Measurements from ENCODE around the gene BDH1.

- TF ChIP-seq SMC3 (IDR thresholded peaks at IDR 0.05; ENCODE audit: low read depth, low read length) (no peak), CTCF (IDR thresholded peaks at IDR 0.05) (no peak), RAD21 (IDR thresholded peaks at IDR 0.05; ENCODE audit: low read length) (no peak), MAX (IDR thresholded peaks at IDR 0.05; ENCODE audit: low read depth) (no peak)
Observed at GRCh38 chr3:197512691-197513571, 42.8 kb downstream of the BDH1 start.

Data from SK-N-SH (cell line).